ENCODE measurements around the gene PRKN. TPM values are rescaled to one million over a fixed set of nuclear protein-coding genes. Genes with fewer than 3 reads are reported as not detected.

The PRKN gene
- total RNA-seq, 1 donor from 2014 or later: 5.7 TPM

- H3K4me3 Mint-ChIP-seq (ENCODE audit: unreplicated experiment): no peak overlapping the region
- no peak for DNase-seq (ENCODE audit: low spot score)
- TF ChIP-seq, protein P1, sequence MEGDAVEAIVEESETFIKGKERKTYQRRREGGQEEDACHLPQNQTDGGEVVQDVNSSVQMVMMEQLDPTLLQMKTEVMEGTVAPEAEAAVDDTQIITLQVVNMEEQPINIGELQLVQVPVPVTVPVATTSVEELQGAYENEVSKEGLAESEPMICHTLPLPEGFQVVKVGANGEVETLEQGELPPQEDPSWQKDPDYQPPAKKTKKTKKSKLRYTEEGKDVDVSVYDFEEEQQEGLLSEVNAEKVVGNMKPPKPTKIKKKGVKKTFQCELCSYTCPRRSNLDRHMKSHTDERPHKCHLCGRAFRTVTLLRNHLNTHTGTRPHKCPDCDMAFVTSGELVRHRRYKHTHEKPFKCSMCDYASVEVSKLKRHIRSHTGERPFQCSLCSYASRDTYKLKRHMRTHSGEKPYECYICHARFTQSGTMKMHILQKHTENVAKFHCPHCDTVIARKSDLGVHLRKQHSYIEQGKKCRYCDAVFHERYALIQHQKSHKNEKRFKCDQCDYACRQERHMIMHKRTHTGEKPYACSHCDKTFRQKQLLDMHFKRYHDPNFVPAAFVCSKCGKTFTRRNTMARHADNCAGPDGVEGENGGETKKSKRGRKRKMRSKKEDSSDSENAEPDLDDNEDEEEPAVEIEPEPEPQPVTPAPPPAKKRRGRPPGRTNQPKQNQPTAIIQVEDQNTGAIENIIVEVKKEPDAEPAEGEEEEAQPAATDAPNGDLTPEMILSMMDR (IDR thresholded peaks at IDR 0.05): no peak
- no peaks in the 10 kb centered on the region for H3K9me3 Mint-ChIP-seq (ENCODE audit: low read depth)
- no peaks in the 10 kb centered on the region for H3K27me3 Mint-ChIP-seq (ENCODE audit: low read depth)
- no peaks in the 10 kb centered on the region for H3K36me3 Mint-ChIP-seq (ENCODE audit: low read depth)
- H3K27ac Mint-ChIP-seq (ENCODE audit: unreplicated experiment): no peak overlapping the region
- H3K4me1 Mint-ChIP-seq (ENCODE audit: low read depth): peaks cover 11% of the 10 kb centered on the region
Measured at GRCh38 chr6:162467679-162468078, 259.9 kb downstream of the PRKN start.

DNA sequence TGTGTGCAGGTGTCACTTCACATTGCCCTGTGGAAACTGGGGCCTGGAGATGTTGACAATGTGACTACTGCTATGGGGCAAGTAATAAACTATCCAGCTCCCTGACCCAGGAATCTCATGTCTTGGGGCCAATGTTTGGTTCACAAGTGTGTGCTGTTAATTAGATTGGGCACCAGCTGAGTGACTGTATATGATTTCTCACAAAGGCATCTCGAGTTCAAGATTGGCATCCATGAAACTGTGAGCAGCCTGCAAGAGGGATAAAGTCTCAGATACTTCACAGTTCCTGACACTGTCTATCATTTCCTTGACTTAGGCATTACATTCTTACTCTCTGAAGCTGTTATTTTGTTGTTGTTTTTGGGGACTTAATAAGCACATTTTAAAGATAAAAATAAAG is 264.0 kb downstream of the PRKN start:
- Mint-ChIP-seq H3K9me3 (ENCODE audit: low read depth) (no peaks in the 10 kb centered on the region), H3K4me1 (ENCODE audit: low read depth) (peaks cover 9% of the 10 kb centered on the region), H3K27me3 (ENCODE audit: low read depth) (no peaks in the 10 kb centered on the region), H3K27ac (ENCODE audit: unreplicated experiment) (no peak overlapping the region), H3K36me3 (ENCODE audit: low read depth) (no peaks in the 10 kb centered on the region), H3K4me3 (ENCODE audit: unreplicated experiment) (no peak overlapping the region)
- TF ChIP-seq, protein P1 (IDR thresholded peaks at IDR 0.05): no peak
- no peak for DNase-seq (ENCODE audit: low spot score)

- H3K36me3 Mint-ChIP-seq (ENCODE audit: low read depth): no peaks in the 10 kb centered on the region
- no peaks in the 10 kb centered on the region for H3K27me3 Mint-ChIP-seq (ENCODE audit: low read depth)
- no peaks in the 10 kb centered on the region for H3K4me1 Mint-ChIP-seq (ENCODE audit: low read depth)
- no peak for DNase-seq (ENCODE audit: low spot score)
- H3K27ac Mint-ChIP-seq (ENCODE audit: unreplicated experiment): no peak overlapping the region
- H3K4me3 Mint-ChIP-seq (ENCODE audit: unreplicated experiment): no peak overlapping the region
- TF ChIP-seq, protein P1 (IDR thresholded peaks at IDR 0.05): no peak
- peaks cover 5% of the 10 kb centered on the region for H3K9me3 Mint-ChIP-seq (ENCODE audit: low read depth)
Measured at GRCh38 chr6:162459985-162460384, 267.6 kb downstream of the PRKN start.

DNA sequence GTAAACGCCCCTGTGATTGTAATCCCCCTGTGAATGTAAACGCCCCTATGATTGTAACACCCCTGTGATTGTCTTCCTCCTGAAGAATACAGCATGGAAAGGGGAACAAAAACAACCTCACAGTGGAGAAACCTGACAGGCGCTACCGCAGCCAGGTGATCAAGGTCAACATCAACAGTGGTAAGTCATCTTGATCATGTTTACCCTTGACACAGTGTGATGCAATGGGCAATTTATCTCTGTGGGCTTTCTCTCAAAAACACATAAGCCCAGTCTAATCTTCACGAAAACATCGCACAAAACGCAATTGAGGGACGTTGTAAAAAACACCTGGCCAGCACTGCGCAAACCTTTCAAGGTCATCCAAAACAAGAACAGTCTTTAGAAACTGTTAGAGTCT is 277.2 kb downstream of the PRKN start:
- DNase-seq (ENCODE audit: low spot score): no peak
- no peaks in the 10 kb centered on the region for H3K27me3 Mint-ChIP-seq (ENCODE audit: low read depth)
- no peaks in the 10 kb centered on the region for H3K4me1 Mint-ChIP-seq (ENCODE audit: low read depth)
- no peaks in the 10 kb centered on the region for H3K36me3 Mint-ChIP-seq (ENCODE audit: low read depth)
- no peaks in the 10 kb centered on the region for H3K9me3 Mint-ChIP-seq (ENCODE audit: low read depth)
- H3K27ac Mint-ChIP-seq (ENCODE audit: unreplicated experiment): no peak overlapping the region
- TF ChIP-seq, protein P1 (IDR thresholded peaks at IDR 0.05): no peak
- H3K4me3 Mint-ChIP-seq (ENCODE audit: unreplicated experiment): no peak overlapping the region

GRCh38 chr6:162448294-162448693 is 279.3 kb downstream of the PRKN start:
- no peaks in the 10 kb centered on the region for H3K9me3 Mint-ChIP-seq (ENCODE audit: low read depth)
- no peak overlapping the region for H3K4me3 Mint-ChIP-seq (ENCODE audit: unreplicated experiment)
- H3K36me3 Mint-ChIP-seq (ENCODE audit: low read depth): no peaks in the 10 kb centered on the region
- no peak overlapping the region for H3K27ac Mint-ChIP-seq (ENCODE audit: unreplicated experiment)
- DNase-seq (ENCODE audit: low spot score): no peak
- no peaks in the 10 kb centered on the region for H3K4me1 Mint-ChIP-seq (ENCODE audit: low read depth)
- H3K27me3 Mint-ChIP-seq (ENCODE audit: low read depth): no peaks in the 10 kb centered on the region
- TF ChIP-seq, protein P1 (IDR thresholded peaks at IDR 0.05): no peak
